ENCODE data around the gene OR10W1. TPM values are rescaled to one million over a fixed set of nuclear protein-coding genes. Genes with fewer than 3 reads are reported as not detected.
A peak's percentile ranks its signal among the peaks of the same experiment; 100 is the strongest.

OR10W1 gene
- total RNA-seq (2014; rRNA removed; shearing (Covaris generic)), result not detected in 2 replicates

- DNase-seq (ENCODE audit: low spot score), result no peak
Measured at GRCh38 chr11:58268142-58268541, at the start of gene OR10W1. OR10W1 (minus strand) TSS chr11:58268260; CDS start chr11:58267858, 402 bp downstream.

GRCh38 chr11:58316142-58316541 lies 48.1 kb upstream of the OR10W1 start:
- DNase-seq (ENCODE audit: low spot score), result no peak

GRCh38 chr11:58301576-58301975 lies 33.5 kb upstream of the OR10W1 start:
- no peak for DNase-seq (ENCODE audit: low spot score)

- no peak for DNase-seq (ENCODE audit: low spot score)
Measured at GRCh38 chr11:58292017-58292416, 24.0 kb upstream of the OR10W1 start.

GRCh38 chr11:58289266-58289665 lies 21.2 kb upstream of the OR10W1 start:
- no peak for DNase-seq (ENCODE audit: low spot score)

- peak; percentile 12 for DNase-seq (ENCODE audit: low spot score)
Measured at GRCh38 chr11:58286249-58286648, 18.2 kb upstream of the OR10W1 start.

GRCh38 chr11:58285483-58286040 lies 17.5 kb upstream of the OR10W1 start:
- no peak for DNase-seq (ENCODE audit: low spot score)

GRCh38 chr11:58276151-58276550 lies 8.1 kb upstream of the OR10W1 start:
- no peak for DNase-seq (ENCODE audit: low spot score)

- no peak for DNase-seq (ENCODE audit: low spot score)
Measured at GRCh38 chr11:58275002-58275401, 6.9 kb upstream of the OR10W1 start.

- DNase-seq (ENCODE audit: low spot score), result no peak
Measured at GRCh38 chr11:58259983-58260382, 8.1 kb downstream of the OR10W1 start.

- no peak for DNase-seq (ENCODE audit: low spot score)
Measured at GRCh38 chr11:58254936-58255335, 13.1 kb downstream of the OR10W1 start.

- no peak for DNase-seq (ENCODE audit: low spot score)
Measured at GRCh38 chr11:58243954-58244353, 24.1 kb downstream of the OR10W1 start.

- no peak for DNase-seq (ENCODE audit: low spot score)
Measured at GRCh38 chr11:58227956-58228615, 40.0 kb downstream of the OR10W1 start.

- DNase-seq (ENCODE audit: low spot score), result no peak
Measured at GRCh38 chr11:58222721-58223120, 45.3 kb downstream of the OR10W1 start.

Other genes starting within 250 kb of the OR10W1 start
- not detected in 2 replicates for gene OR9Q1, start 244.4 kb downstream of the OR10W1 start, total RNA-seq (2014; rRNA removed; shearing (Covaris generic))
- gene OR6Q1, start 237.3 kb downstream of the OR10W1 start, total RNA-seq (2014; rRNA removed; shearing (Covaris generic)), result not detected in 2 replicates
- not detected in 2 replicates for gene OR9I1, start 142.7 kb downstream of the OR10W1 start, total RNA-seq (2014; rRNA removed; shearing (Covaris generic))
- not detected in 2 replicates for gene OR9Q2, start 79.2 kb downstream of the OR10W1 start, total RNA-seq (2014; rRNA removed; shearing (Covaris generic))
- gene OR1S2, start 64.1 kb downstream of the OR10W1 start, total RNA-seq (2014; rRNA removed; shearing (Covaris generic)), result not detected in 2 replicates
- gene OR1S1, start 55.5 kb downstream of the OR10W1 start, total RNA-seq (2014; rRNA removed; shearing (Covaris generic)), result not detected in 2 replicates
- gene OR10Q1, start 39.3 kb downstream of the OR10W1 start, total RNA-seq (2014; rRNA removed; shearing (Covaris generic)), result not detected in 2 replicates
- gene OR5B17, start 90.8 kb upstream of the OR10W1 start, total RNA-seq (2014; rRNA removed; shearing (Covaris generic)), result not detected in 2 replicates
- gene OR5B3, start 138.6 kb upstream of the OR10W1 start, total RNA-seq (2014; rRNA removed; shearing (Covaris generic)), result not detected in 2 replicates
- not detected in 2 replicates for gene OR5B2, start 159.9 kb upstream of the OR10W1 start, total RNA-seq (2014; rRNA removed; shearing (Covaris generic))
- gene OR5B12, start 174.0 kb upstream of the OR10W1 start, total RNA-seq (2014; rRNA removed; shearing (Covaris generic)), result not detected in 2 replicates
- not detected in 2 replicates for gene OR5B21, start 239.8 kb upstream of the OR10W1 start, total RNA-seq (2014; rRNA removed; shearing (Covaris generic))

All from H4 (cell line).